B cell (primary cell): Measurements from ENCODE around the gene PDK3. TPM values are rescaled to one million over a fixed set of nuclear protein-coding genes. Genes with fewer than 3 reads are reported as not detected.
A peak's percentile ranks its signal among the peaks of the same experiment; 100 is the strongest.

ENCODE experiments used
- ATAC-seq: fragments of 200-7000 bp; cut with Tn5 transposase; one replicate; pipeline ENCODE4 v1.10.0; 2021; ENCODE audit warnings: low read depth, mild to moderate bottlenecking, moderate number of reproducible peaks, moderate library complexity
- CTCF ChIA-PET: fragments of 350-600 bp; sonication (Branson Sonifier 250); formaldehyde crosslinking; loops from one replicate; lab custom pipeline; 2021; ENCODE audit warnings: antibody characterized with exemption, inconsistent platforms; lab: Charles Lee
- POLR2A ChIA-PET: fragments of 350-600 bp; sonication (Branson Sonifier 250); formaldehyde crosslinking; loops from one replicate; lab custom pipeline; 2021; ENCODE audit warnings: antibody characterized with exemption; lab: Charles Lee
- DNase-seq: peaks from one replicate; pipeline ENCODE4 v3.0.0; 2013
- H2AFZ ChIP-seq: 2 replicates; pipeline ENCODE4 v1.6.1; 2012; ENCODE audit warnings: mild to moderate bottlenecking, low read depth, low read length; ENCODE audit not compliant: insufficient read depth, poor library complexity, severe bottlenecking
- H3K27ac ChIP-seq, 2 donors: 1 replicate in 1 of 2; 2 replicates in 1 of 2; pipeline ENCODE4 v1.5.1; 2012 to 2013; ENCODE audit warnings: low read length in 2 of 2, mild to moderate bottlenecking in 2 of 2, moderate library complexity in 1 of 2
- H3K27me3 ChIP-seq, 4 experiments: fragments of 200-600 bp in 1 of 4; sonication (generic) in 1 of 4; replicated peaks in 1 of 4; 1 replicate in 2 of 4; 2 replicates in 2 of 4; pipeline versions ENCODE4 v1.6.1 to v1.7.0; 2013 to 2016; ENCODE audit warnings: low read length in 3 of 4, mild to moderate bottlenecking in 2 of 4, mixed read lengths in 1 of 4, moderate library complexity in 1 of 4; ENCODE audit not compliant: insufficient read depth in 4 of 4, control insufficient read depth in 3 of 4; ENCODE audit errors: control extremely low read depth in 1 of 4
- H3K36me3 ChIP-seq, 2 experiments: replicated peaks in 1 of 2; 1 replicate in 1 of 2; 2 replicates in 1 of 2; pipeline versions ENCODE4 v1.6.1 to v1.7.1; 2013; ENCODE audit warnings: low read length in 1 of 2; ENCODE audit not compliant: insufficient read depth in 2 of 2, control insufficient read depth in 1 of 2; ENCODE audit errors: control extremely low read depth in 1 of 2, extremely low read depth in 1 of 2
- H3K4me1 ChIP-seq, 2 donors: fragments of 200-600 bp in 1 of 2; sonication (generic) in 1 of 2; 1 replicate in 1 of 2; 2 replicates in 1 of 2; pipeline versions ENCODE4 v1.5.1 to v1.6.1; 2013 to 2017; ENCODE audit warnings: low read length in 2 of 2; ENCODE audit not compliant: control insufficient read depth in 2 of 2, insufficient read depth in 2 of 2
- H3K4me2 ChIP-seq: replicated peaks from 2 replicates; pipeline ENCODE3; 2012; ENCODE audit warnings: mild to moderate bottlenecking, low read depth, low read length; ENCODE audit not compliant: poor library complexity, severe bottlenecking
- H3K4me3 ChIP-seq, 5 experiments: fragments of 200-600 bp in 1 of 5; sonication (generic) in 1 of 5; 1 replicate in 3 of 5; 2 replicates in 2 of 5; pipeline versions ENCODE4 v1.5.1 to v1.7.0; 2011 to 2016; ENCODE audit warnings: low read length in 4 of 5, mild to moderate bottlenecking in 4 of 5, low read depth in 2 of 5, control low read depth in 1 of 5, moderate library complexity in 1 of 5; ENCODE audit not compliant: insufficient read depth in 1 of 5; ENCODE audit errors: control extremely low read depth in 1 of 5, extremely low read depth in 1 of 5
- H3K79me2 ChIP-seq: fragments of 200-600 bp; sonication (generic); one replicate; pipeline ENCODE4 v1.6.0; 2016; ENCODE audit warnings: low read length; ENCODE audit not compliant: control insufficient read depth, insufficient read depth
- H3K9ac ChIP-seq: fragments of 200-600 bp; sonication (generic); 2 replicates; pipeline ENCODE4 v1.6.1; 2017; ENCODE audit warnings: mild to moderate bottlenecking, low read length, moderate library complexity
- H3K9me3 ChIP-seq, 3 donors: one replicate each; pipeline versions ENCODE4 v1.6.1 to v1.7.1; 2013; ENCODE audit warnings: low read length in 2 of 3; ENCODE audit not compliant: control insufficient read depth in 2 of 3, insufficient read depth in 1 of 3; ENCODE audit errors: control extremely low read depth in 1 of 3
- H4K20me1 ChIP-seq: 2 replicates; pipeline ENCODE4 v1.6.0; 2012; ENCODE audit warnings: mild to moderate bottlenecking, low read length; ENCODE audit not compliant: insufficient read depth, control insufficient read depth, poor library complexity, severe bottlenecking
- H3K27ac Mint-ChIP-seq: one replicate; pipeline ENCODE4 v1.8.0; 2021; ENCODE audit warnings: mixed read lengths
- H3K27me3 Mint-ChIP-seq: one replicate; pipeline ENCODE4 v1.8.0; 2021; ENCODE audit warnings: mixed read lengths
- H3K4me1 Mint-ChIP-seq: one replicate; pipeline ENCODE4 v1.8.0; 2021; ENCODE audit warnings: mixed read lengths
- H3K4me3 Mint-ChIP-seq: one replicate; pipeline ENCODE4 v1.8.0; 2021; ENCODE audit warnings: mixed read lengths
- H3K9me3 Mint-ChIP-seq: one replicate; pipeline ENCODE4 v1.8.0; 2022; ENCODE audit warnings: mixed read lengths; ENCODE audit not compliant: insufficient read depth
- EZH2 ChIP-seq: IDR thresholded peaks from 2 replicates; pipeline ENCODE4 v1.6.1; 2012; ENCODE audit warnings: borderline replicate concordance, low read depth, mild to moderate bottlenecking, moderate library complexity, low read length; ENCODE audit not compliant: insufficient read depth, poor library complexity, severe bottlenecking
- WGBS: methylation state at CpG from one replicate; pipeline ENCODE4 v1.1.5; 2013; ENCODE audit warnings: missing lambda C conversion rate; ENCODE audit not compliant: insufficient coverage; 5-methylcytosine and 5-hydroxymethylcytosine counted together
- intact Hi-C: fragments of 100-400 bp; cut with micrococcal nuclease; formaldehyde crosslinking; loops from one replicate; pipeline ENCODE4 v1.10.0; 2022
- polyA plus RNA-seq: library from polyadenylated mRNA; depleted of rRNA; stranded (reverse); fragments of >200 nt; gene quantifications from 2 replicates; pipeline ENCODE4 v1.2.3, GENCODE V29; 2012
- total RNA-seq, 2 donors: library from RNA; stranded (reverse); fragments of 120-200 nt in 1 of 2; gene quantifications; 1 replicate in 1 of 2; 2 replicates in 1 of 2; pipeline versions ENCODE4 v1.2.3 to v1.2.4, GENCODE V29; 2013 to 2022
- TF ChIP-seq, protein P1 (sequence below): fragments of 200-600 bp; IDR thresholded peaks from one replicate; pipeline ENCODE4 v1.8.0; 2022; ENCODE audit warnings: antibody characterized with exemption, mild to moderate bottlenecking

Gene PDK3
- total and polyA plus RNA-seq, 2 donors (not counting 1 experiment from before 2014, with no cell fraction given): 5.5 to 18.3 TPM

DNA sequence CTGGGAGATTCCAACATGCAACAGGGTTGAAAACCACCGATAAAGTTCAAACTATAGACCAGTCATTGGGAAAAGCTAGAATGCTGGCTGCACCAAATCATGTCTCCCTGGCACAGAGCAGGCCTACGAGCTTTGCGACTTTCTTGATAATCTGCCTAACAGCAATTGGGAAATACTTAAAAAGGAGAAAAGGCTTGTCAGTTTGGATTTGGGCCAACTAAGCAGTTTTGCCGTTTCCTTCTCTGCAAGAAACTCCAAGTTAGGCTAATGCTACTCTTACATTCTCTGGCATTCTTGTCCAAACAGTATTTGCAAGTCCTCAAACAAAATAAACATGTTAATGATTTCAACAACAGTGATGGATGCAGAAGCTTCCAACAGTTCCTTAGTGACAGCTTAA lies 87.9 kb downstream of the PDK3 start:
- Mint-ChIP-seq H3K27ac (no peak overlapping the region), H3K9me3 (no peaks in the 10 kb centered on the region), H3K4me3 (no peak overlapping the region), H3K4me1 (peaks cover 1% of the 10 kb centered on the region), H3K27me3 (no peaks in the 10 kb centered on the region)
- no CpG with 5 or more reads among the region's 4 CpGs for WGBS
- no peaks in the 10 kb centered on the region for H3K9me3 ChIP-seq
- H2AFZ ChIP-seq: no peak overlapping the region
- no peak overlapping the region for H3K27ac ChIP-seq
- H3K4me3 ChIP-seq: no peak overlapping the region
- H3K79me2 ChIP-seq: no peaks in the 10 kb centered on the region
- ATAC-seq (no peak), DNase-seq (no peak)
- no peaks in the 10 kb centered on the region for H3K4me1 ChIP-seq
- H4K20me1 ChIP-seq: no peaks in the 10 kb centered on the region
- ChIA-PET CTCF (no interaction called here), POLR2A (no interaction called here)
- TF ChIP-seq EZH2: no peak
- TF ChIP-seq, protein P1, sequence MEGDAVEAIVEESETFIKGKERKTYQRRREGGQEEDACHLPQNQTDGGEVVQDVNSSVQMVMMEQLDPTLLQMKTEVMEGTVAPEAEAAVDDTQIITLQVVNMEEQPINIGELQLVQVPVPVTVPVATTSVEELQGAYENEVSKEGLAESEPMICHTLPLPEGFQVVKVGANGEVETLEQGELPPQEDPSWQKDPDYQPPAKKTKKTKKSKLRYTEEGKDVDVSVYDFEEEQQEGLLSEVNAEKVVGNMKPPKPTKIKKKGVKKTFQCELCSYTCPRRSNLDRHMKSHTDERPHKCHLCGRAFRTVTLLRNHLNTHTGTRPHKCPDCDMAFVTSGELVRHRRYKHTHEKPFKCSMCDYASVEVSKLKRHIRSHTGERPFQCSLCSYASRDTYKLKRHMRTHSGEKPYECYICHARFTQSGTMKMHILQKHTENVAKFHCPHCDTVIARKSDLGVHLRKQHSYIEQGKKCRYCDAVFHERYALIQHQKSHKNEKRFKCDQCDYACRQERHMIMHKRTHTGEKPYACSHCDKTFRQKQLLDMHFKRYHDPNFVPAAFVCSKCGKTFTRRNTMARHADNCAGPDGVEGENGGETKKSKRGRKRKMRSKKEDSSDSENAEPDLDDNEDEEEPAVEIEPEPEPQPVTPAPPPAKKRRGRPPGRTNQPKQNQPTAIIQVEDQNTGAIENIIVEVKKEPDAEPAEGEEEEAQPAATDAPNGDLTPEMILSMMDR: no peak
- H3K9ac ChIP-seq: no peak overlapping the region
- H3K27me3 ChIP-seq: no peaks in the 10 kb centered on the region
- H3K4me2 ChIP-seq: no peak overlapping the region
- intact Hi-C loops: no loop called here
- no peaks in the 10 kb centered on the region for H3K36me3 ChIP-seq

- H3K36me3 ChIP-seq: no peaks in the 10 kb centered on the region
- Mint-ChIP-seq H3K27me3 (no peaks in the 10 kb centered on the region), H3K4me1 (no peaks in the 10 kb centered on the region), H3K27ac (no peak overlapping the region), H3K9me3 (no peaks in the 10 kb centered on the region), H3K4me3 (no peak overlapping the region)
- no peaks in the 10 kb centered on the region for H3K79me2 ChIP-seq
- H3K9me3 ChIP-seq: no peaks in the 10 kb centered on the region
- no peaks in the 10 kb centered on the region for H3K4me1 ChIP-seq
- H3K4me3 ChIP-seq: no peak overlapping the region
- no peaks in the 10 kb centered on the region for H4K20me1 ChIP-seq
- no CpG with 5 or more reads among the region's 5 CpGs for WGBS
- no peak overlapping the region for H2AFZ ChIP-seq
- no peak overlapping the region for H3K4me2 ChIP-seq
- no peak overlapping the region for H3K9ac ChIP-seq
- H3K27me3 ChIP-seq: no peaks in the 10 kb centered on the region
- peak; percentile 3 for DNase-seq
- intact Hi-C loops: no loop called here
- ChIA-PET CTCF (interaction anchor here (1.1 to 1.6 kb wide), 2 partner anchors 165 to 192 kb away, joined by 3 to 6 read pairs; no protein-coding TSS in a partner anchor), POLR2A (no interaction called here)
- H3K27ac ChIP-seq: no peak overlapping the region
- no peak for ATAC-seq
- no peak for TF ChIP-seq EZH2
- TF ChIP-seq, protein P1: no peak
Measured at GRCh38 chrX:24561121-24561520, 96.0 kb downstream of the PDK3 start.
